ENCODE measurements around the gene RNF114. TPM values are rescaled to one million over a fixed set of nuclear protein-coding genes. Genes with fewer than 3 reads are reported as not detected.
A peak's percentile ranks its signal among the peaks of the same experiment; 100 is the strongest.

RNF114 gene
- total and polyA plus RNA-seq, 10 of the 15 experiments (the other 5 are each of a cell fraction or from before 2014, with no cell fraction given): 28.0 to 82.3 (median 47.2) TPM

DNA sequence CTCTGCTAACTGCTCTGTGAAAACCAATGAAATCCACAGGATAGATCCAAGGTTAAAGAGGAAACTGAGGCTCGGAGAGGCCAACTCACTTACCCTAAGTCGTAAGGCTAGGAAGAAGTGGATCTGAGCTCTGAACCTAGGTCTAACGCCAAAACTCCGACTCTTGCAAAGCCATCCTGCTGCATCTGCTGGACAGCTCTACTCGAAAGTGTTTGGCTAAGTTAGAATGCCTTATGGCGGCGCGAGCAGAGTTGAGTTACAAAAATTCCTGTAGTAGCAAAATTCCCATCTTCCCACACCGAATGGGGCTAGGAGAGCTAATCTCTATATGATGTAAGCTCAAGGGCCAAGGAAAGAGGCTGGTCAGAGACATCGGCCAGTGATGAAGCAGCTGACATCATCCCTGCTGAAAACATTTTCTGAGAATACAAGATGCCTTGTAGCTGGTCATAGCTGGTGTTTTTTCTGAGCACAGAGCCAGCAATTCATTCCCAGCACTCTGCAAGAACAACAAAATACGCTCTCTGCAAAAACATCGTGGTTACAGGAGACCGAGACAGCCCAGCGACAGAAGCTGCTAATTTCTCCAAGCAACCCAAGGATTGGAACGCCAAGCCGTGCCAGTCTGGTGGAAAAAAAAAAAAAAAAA is 22.7 kb upstream of the RNF114 start:
- ChIA-PET SMC1A (ENCODE audit: uncharacterized antibody, unreplicated experiment) (interaction anchor here (1.2 to 1.9 kb wide), 4 partner anchors 25 to 303 kb away, joined by 3 to 7 read pairs (median 4); no protein-coding TSS in a partner anchor), CTCF (interaction anchor here (0.7 to 4.1 kb wide), 11 partner anchors 12 to 836 kb away, joined by 3 to 20 read pairs (median 3); partner anchors contain the start of gene RNF114), RAD21 (ENCODE audit: unreplicated experiment) (interaction anchor here (0.5 to 2.1 kb wide), 6 partner anchors 22 to 303 kb away, joined by 3 to 12 read pairs (median 3); partner anchors contain the start of gene RNF114), POLR2A (interaction anchor here (0.6 kb wide), 1 partner anchor 11 kb away, joined by 4 read pairs; no protein-coding TSS in a partner anchor)
- BruUV-seq (replicated peaks): TSS peak; percentile 52
- Histone ChIP-seq H3K27ac (ENCODE audit: control insufficient read depth, insufficient read depth) (no peak overlapping the region), H3K4me2 (ENCODE audit: control insufficient read depth, insufficient read depth) (peak overlapping the region; percentile 98), H3K36me3 (ENCODE audit: control insufficient read depth in 2 of 2, insufficient read depth in 2 of 2, low read length in 1 of 2) (peaks cover 3 to 7% of the 10 kb centered on the region in 2 experiments; a peak in 3 of 4 replicates), H3K4me3 (no peak overlapping the region; the same call in 1 of the 2 replicates), H4K20me1 (ENCODE audit: control insufficient read depth, insufficient read depth) (no peaks in the 10 kb centered on the region), H3K9me3 (replicated peaks; ENCODE audit: control insufficient read depth, insufficient read depth, low read length) (no peaks in the 10 kb centered on the region), H2AFZ (ENCODE audit: control insufficient read depth, low read depth, low read length) (no peak overlapping the region), H3K4me1 (ENCODE audit: control insufficient read depth, insufficient read depth, low read length) (peaks cover 8% of the 10 kb centered on the region), H3K79me2 (ENCODE audit: control insufficient read depth, insufficient read depth, low read length) (peaks cover 34% of the 10 kb centered on the region), H3K9ac (ENCODE audit: control insufficient read depth, insufficient read depth, low read length) (no peak overlapping the region), H3K27me3 (replicated peaks in 1 of 2; ENCODE audit: control insufficient read depth in 2 of 2, insufficient read depth in 2 of 2, low read length in 1 of 2) (no peaks in the 10 kb centered on the region)
- intact Hi-C loops (cut with micrococcal nuclease; ENCODE audit: unreplicated experiment): no loop called here
- in situ Hi-C loops (cut with MboI): no loop called here
- WGBS (ENCODE audit: insufficient coverage, insufficient replicate concordance, low lambda C conversion rate, missing lambda C conversion rate): 90% methylated on average over 16 of the region's 16 CpGs
- TF ChIP-seq, protein P1, sequence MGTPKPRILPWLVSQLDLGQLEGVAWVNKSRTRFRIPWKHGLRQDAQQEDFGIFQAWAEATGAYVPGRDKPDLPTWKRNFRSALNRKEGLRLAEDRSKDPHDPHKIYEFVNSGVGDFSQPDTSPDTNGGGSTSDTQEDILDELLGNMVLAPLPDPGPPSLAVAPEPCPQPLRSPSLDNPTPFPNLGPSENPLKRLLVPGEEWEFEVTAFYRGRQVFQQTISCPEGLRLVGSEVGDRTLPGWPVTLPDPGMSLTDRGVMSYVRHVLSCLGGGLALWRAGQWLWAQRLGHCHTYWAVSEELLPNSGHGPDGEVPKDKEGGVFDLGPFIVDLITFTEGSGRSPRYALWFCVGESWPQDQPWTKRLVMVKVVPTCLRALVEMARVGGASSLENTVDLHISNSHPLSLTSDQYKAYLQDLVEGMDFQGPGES (IDR thresholded peaks at IDR 0.05): no peak
- TF ChIP-seq, protein P2, sequence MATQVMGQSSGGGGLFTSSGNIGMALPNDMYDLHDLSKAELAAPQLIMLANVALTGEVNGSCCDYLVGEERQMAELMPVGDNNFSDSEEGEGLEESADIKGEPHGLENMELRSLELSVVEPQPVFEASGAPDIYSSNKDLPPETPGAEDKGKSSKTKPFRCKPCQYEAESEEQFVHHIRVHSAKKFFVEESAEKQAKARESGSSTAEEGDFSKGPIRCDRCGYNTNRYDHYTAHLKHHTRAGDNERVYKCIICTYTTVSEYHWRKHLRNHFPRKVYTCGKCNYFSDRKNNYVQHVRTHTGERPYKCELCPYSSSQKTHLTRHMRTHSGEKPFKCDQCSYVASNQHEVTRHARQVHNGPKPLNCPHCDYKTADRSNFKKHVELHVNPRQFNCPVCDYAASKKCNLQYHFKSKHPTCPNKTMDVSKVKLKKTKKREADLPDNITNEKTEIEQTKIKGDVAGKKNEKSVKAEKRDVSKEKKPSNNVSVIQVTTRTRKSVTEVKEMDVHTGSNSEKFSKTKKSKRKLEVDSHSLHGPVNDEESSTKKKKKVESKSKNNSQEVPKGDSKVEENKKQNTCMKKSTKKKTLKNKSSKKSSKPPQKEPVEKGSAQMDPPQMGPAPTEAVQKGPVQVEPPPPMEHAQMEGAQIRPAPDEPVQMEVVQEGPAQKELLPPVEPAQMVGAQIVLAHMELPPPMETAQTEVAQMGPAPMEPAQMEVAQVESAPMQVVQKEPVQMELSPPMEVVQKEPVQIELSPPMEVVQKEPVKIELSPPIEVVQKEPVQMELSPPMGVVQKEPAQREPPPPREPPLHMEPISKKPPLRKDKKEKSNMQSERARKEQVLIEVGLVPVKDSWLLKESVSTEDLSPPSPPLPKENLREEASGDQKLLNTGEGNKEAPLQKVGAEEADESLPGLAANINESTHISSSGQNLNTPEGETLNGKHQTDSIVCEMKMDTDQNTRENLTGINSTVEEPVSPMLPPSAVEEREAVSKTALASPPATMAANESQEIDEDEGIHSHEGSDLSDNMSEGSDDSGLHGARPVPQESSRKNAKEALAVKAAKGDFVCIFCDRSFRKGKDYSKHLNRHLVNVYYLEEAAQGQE (IDR thresholded peaks at IDR 0.05; ENCODE audit: low read depth, low read length): peak; percentile 43; the same call in 1 of the 2 replicates
- DNase-seq (ENCODE audit: low read depth, low spot score) (no peak), ATAC-seq (no peak), FAIRE-seq (no peak)

All from GM12878 (cell line).